Upper lobe of left lung (tissue), 4 donors: ENCODE measurements around the gene PBX4.

Source experiments
- EP300 ChIP-seq, 4 donors: sonication (generic); formaldehyde crosslinking; IDR thresholded peaks; one replicate each; pipeline ENCODE4 v1.5.1; 2017; ENCODE audit warnings: antibody characterized with exemption in 4 of 4, control low read depth in 2 of 4
- POLR2A ChIP-seq, 4 donors: fragments of 450-650 bp; IDR thresholded peaks; one replicate each; pipeline ENCODE4 v1.5.1; 2016 to 2017; ENCODE audit warnings: antibody characterized with exemption in 4 of 4, mild to moderate bottlenecking in 2 of 4
- TF ChIP-seq, protein P1 (sequence below), 6 experiments: fragments of 450-650 bp in 4 of 6; fragments of 200-600 bp in 2 of 6; sonication (generic) in 2 of 6; IDR thresholded peaks; one replicate each; pipeline ENCODE4 v1.5.1; 2016 to 2019; ENCODE audit warnings: antibody characterized with exemption in 6 of 6

- TF ChIP-seq, protein P1, sequence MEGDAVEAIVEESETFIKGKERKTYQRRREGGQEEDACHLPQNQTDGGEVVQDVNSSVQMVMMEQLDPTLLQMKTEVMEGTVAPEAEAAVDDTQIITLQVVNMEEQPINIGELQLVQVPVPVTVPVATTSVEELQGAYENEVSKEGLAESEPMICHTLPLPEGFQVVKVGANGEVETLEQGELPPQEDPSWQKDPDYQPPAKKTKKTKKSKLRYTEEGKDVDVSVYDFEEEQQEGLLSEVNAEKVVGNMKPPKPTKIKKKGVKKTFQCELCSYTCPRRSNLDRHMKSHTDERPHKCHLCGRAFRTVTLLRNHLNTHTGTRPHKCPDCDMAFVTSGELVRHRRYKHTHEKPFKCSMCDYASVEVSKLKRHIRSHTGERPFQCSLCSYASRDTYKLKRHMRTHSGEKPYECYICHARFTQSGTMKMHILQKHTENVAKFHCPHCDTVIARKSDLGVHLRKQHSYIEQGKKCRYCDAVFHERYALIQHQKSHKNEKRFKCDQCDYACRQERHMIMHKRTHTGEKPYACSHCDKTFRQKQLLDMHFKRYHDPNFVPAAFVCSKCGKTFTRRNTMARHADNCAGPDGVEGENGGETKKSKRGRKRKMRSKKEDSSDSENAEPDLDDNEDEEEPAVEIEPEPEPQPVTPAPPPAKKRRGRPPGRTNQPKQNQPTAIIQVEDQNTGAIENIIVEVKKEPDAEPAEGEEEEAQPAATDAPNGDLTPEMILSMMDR (IDR thresholded peaks at IDR 0.05): no peak
- no peak for TF ChIP-seq POLR2A (IDR thresholded peaks at IDR 0.05)
- TF ChIP-seq EP300 (IDR thresholded peaks at IDR 0.05): no peak
Observed at GRCh38 chr19:19578252-19578651, 40.2 kb downstream of the PBX4 start.
